Measurements from ENCODE around the gene RGL3. TPM values are rescaled to one million over a fixed set of nuclear protein-coding genes. Genes with fewer than 3 reads are reported as not detected.

The RGL3 gene
- total and polyA plus RNA-seq, 9 of the 15 experiments (the other 6 are each of a cell fraction or from before 2014, with no cell fraction given), result 0.12 to 0.61 (median 0.32) TPM; not detected in 4

GRCh38 chr19:11359421-11359820, 59.7 kb downstream of the RGL3 start:
- TF ChIP-seq MAX (CRISPR knock-in tag; IDR thresholded peaks at IDR 0.05), result no peak
- no peak for TF ChIP-seq NR2C1 (IDR thresholded peaks at IDR 0.05)
- no peak for TF ChIP-seq NR2C1 (tag; IDR thresholded peaks at IDR 0.05)
- no peak for TF ChIP-seq TFE3 (CRISPR knock-in tag; IDR thresholded peaks at IDR 0.05)
- TF ChIP-seq ESRRB (CRISPR knock-in tag; IDR thresholded peaks at IDR 0.05; ENCODE audit: borderline replicate concordance), result no peak
- no peak for TF ChIP-seq TAF7 (tag; IDR thresholded peaks at IDR 0.05)
- no peaks in the 10 kb centered on the region; the same call in 1 of the 2 replicates for H4K20me1 ChIP-seq (replicated peaks; ENCODE audit: control insufficient read depth, insufficient read depth, low read length)

More at GRCh38 chr19:11359421-11359820, 59.7 kb downstream of the RGL3 start:
- WGBS (ENCODE audit: insufficient coverage, low coverage, missing lambda C conversion rate), result 79% methylated on average over 10 of the region's 11 CpGs
- Histone ChIP-seq H3K9me1 (ENCODE audit: control insufficient read depth, insufficient read depth, low read length) (peaks cover 4% of the 10 kb centered on the region), H3K4me2 (ENCODE audit: insufficient read depth, low read length) (no peak overlapping the region), H3K9ac (ENCODE audit: insufficient read depth in 1 of 2, low read depth in 2 of 2, low read length in 2 of 2) (peak overlapping the region in 1 of 2 experiments; percentile 81; a peak in 2 of 4 replicates), H3K79me2 (ENCODE audit: control insufficient read depth, insufficient read depth, low read length) (peaks cover 6% of the 10 kb centered on the region; the same call in 1 of the 3 replicates), H3K27ac (ENCODE audit: extremely low read depth, low read depth, low read length) (no peak overlapping the region), H3K27me3 (ENCODE audit: control insufficient read depth in 2 of 2, insufficient read depth in 2 of 2, low read length in 2 of 2) (no peaks in the 10 kb centered on the region), H3K36me3 (ENCODE audit: control insufficient read depth, insufficient read depth, low read length) (no peaks in the 10 kb centered on the region; the same call in 2 of the 3 replicates), H3K9me3 (replicated peaks; ENCODE audit: control insufficient read depth, insufficient read depth, low read depth, low read length) (no peaks in the 10 kb centered on the region), H3K4me1 (replicated peaks in 1 of 2; ENCODE audit: control insufficient read depth in 2 of 2, insufficient read depth in 2 of 2, low read length in 2 of 2) (peaks cover 23 to 64% of the 10 kb centered on the region in 2 experiments; a peak in 4 of 5 replicates), H2AFZ (ENCODE audit: low read depth, low read length) (no peak overlapping the region), H3K4me3 (no peak overlapping the region)
- ATAC-seq (no peak), DNase-seq (ENCODE audit: extremely low read depth in 1 of 4, low spot score in 3 of 4) (no peak), FAIRE-seq (no peak)
- intact Hi-C loops (cut with micrococcal nuclease), result no loop called here
- no TSS peak for BruUV-seq (replicated peaks)
- in situ Hi-C loops (cut with MboI), result no loop called here
- ChIA-PET CTCF (ENCODE audit: low intra/inter-chr PET ratio) (no interaction called here), POLR2A (interaction anchor here (1.9 kb wide), 1 partner anchor 15 kb away, joined by 11 read pairs; the partner anchor contains the start of gene SWSAP1)
